Ishikawa (cell line): Measurements from ENCODE around the gene ADGRG3.

Experiments used
- EP300 ChIP-seq: IDR thresholded peaks from 2 replicates; pipeline ENCODE4 v1.6.1; 2012; ENCODE audit warnings: borderline replicate concordance
- FOXM1 ChIP-seq: IDR thresholded peaks from 2 replicates; pipeline ENCODE4 v1.6.1; 2012; ENCODE audit warnings: low read depth, borderline replicate concordance
- REST ChIP-seq: IDR thresholded peaks from 2 replicates; pipeline ENCODE4 v1.6.1; 2012; ENCODE audit warnings: low read depth, mild to moderate bottlenecking
- YY1 ChIP-seq: IDR thresholded peaks from 2 replicates; pipeline ENCODE4 v1.6.1; 2012; ENCODE audit warnings: low read depth

- TF ChIP-seq REST (no peak), EP300 (no peak), YY1 (no peak), FOXM1 (no peak)
These were observed 14.9 kb downstream of the ADGRG3 start for GRCh38 chr16:57682809-57683635.
